Frontal cortex (tissue), 4 donors: ENCODE measurements around the gene SLC25A1. TPM values are rescaled to one million over a fixed set of nuclear protein-coding genes. Genes with fewer than 3 reads are reported as not detected.

Source experiments
- DNase-seq, 2 donors: peaks; one replicate each; pipeline ENCODE4 v3.0.0; 2012; ENCODE audit warnings: low spot score in 2 of 2
- FAIRE-seq: peaks from 2 replicates; lab custom pipeline; 2012; peaks lifted over from hg19 to GRCh38; lab: Jason Lieb, UNC
- total RNA-seq: library from RNA; depleted of rRNA; stranded (reverse); fragments of >200 nt; gene quantifications from one replicate; pipeline ENCODE4 v1.2.3, GENCODE V29; 2014
- donor health status: control.
- donor health status: control.
- donor health status: control.

The SLC25A1 gene
- total RNA-seq, 1 donor from 2014 or later: 24.9 TPM

DNA sequence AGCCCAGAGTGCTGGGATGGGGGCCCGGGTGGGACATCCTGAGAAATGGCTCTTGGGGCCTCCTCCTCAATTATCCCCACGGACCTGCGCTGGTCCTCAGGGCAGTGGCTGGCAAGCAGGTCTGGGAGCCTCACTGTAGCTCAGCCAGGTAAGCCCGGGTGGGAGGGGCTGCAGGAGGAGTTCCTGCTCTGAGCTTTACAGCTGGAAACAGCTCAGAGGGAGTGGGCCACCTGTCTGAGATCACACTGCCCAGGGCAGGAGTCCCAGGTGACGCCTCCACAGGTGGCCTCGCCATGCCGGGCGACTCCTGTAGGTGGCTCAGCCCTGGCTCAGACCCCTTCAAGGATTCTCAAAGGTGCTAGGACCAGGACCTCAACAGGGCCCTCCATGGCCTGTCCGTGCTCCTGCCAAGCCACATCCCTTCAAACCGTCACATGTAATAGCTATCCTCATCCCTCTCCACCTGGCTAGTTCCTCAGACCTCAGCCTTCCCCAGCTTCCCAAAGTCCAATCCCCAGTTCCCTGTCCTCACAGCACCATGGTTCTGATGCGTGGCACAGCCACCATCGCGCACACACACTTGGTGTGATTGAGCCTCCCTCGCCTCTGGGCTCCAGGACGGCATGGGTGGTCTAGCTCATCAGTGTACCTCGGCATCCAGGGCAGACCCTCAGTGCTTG, 51.1 kb downstream of the SLC25A1 start:
- DNase-seq (no peak), FAIRE-seq (no peak)

DNA sequence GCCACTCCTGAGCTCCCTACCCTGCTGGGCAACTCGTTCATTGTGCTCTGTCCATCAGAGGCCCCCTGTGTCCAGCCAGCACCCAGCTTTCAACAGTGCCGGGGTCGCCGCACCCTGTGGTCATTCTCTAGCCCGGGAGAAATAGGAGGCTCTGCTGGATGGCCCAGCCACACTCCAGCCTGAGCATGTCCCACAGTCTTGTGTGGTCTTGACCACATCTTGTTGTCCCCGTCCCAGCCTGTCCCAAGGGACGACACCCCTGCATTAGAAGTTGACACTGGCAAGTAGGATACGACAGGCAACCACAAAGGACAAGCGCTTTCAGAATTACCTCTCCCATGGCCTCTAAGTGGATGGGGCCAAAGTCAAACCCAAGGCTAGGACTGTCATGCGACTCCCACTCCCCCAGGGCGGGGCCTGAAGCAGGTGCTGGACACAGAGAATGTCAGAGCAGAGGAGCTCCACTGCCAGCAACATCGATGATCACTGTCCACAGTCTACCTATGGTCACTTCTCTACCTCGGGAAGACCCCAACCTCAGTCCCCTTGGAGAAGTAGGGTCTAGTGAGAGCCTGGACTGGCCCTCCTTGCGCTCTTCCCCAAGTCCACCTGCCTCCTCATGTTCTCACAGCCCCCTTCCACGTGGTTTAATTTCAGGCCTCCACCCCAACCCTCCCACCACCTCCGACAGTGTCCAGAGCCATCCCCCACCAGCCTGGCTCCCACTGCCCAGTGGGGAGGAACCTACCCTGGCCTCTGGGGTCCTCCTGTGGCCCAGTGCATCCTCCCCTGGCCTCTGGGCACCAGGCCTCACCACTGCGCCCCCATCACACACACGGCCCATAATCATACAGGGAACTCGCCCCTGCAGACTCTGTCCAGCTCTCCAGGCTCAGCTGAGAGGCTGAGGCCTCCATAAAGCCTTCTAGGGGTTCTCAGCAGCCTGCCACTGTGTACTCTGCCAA, 51.9 kb downstream of the SLC25A1 start:
- FAIRE-seq: no peak
- DNase-seq: no peak

Other genes starting within 250 kb of the SLC25A1 start
- gene PRODH, start 242.4 kb downstream of the SLC25A1 start, total RNA-seq: 0.82 TPM
- gene DGCR2, start 56.3 kb downstream of the SLC25A1 start, total RNA-seq: 65.2 TPM
- not detected for gene TSSK2, start 47.4 kb downstream of the SLC25A1 start, total RNA-seq
- 13.0 TPM for gene ESS2, start 34.1 kb downstream of the SLC25A1 start, total RNA-seq
- not detected for gene GSC2, start 28.4 kb downstream of the SLC25A1 start, total RNA-seq
- gene CLTCL1, start 113.0 kb upstream of the SLC25A1 start, total RNA-seq: 9.8 TPM